NOMO-1 (cell line): ENCODE results near the gene SCAMP4.

ENCODE experiments used
- DNase-seq, 2 experiments: peaks; one replicate each; lab custom pipeline; 2025; ENCODE audit not compliant: unreplicated experiment in 2 of 2; lab: John Stamatoyannopoulos, UW

Gene SCAMP4, protein sequence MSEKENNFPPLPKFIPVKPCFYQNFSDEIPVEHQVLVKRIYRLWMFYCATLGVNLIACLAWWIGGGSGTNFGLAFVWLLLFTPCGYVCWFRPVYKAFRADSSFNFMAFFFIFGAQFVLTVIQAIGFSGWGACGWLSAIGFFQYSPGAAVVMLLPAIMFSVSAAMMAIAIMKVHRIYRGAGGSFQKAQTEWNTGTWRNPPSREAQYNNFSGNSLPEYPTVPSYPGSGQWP

DNA sequence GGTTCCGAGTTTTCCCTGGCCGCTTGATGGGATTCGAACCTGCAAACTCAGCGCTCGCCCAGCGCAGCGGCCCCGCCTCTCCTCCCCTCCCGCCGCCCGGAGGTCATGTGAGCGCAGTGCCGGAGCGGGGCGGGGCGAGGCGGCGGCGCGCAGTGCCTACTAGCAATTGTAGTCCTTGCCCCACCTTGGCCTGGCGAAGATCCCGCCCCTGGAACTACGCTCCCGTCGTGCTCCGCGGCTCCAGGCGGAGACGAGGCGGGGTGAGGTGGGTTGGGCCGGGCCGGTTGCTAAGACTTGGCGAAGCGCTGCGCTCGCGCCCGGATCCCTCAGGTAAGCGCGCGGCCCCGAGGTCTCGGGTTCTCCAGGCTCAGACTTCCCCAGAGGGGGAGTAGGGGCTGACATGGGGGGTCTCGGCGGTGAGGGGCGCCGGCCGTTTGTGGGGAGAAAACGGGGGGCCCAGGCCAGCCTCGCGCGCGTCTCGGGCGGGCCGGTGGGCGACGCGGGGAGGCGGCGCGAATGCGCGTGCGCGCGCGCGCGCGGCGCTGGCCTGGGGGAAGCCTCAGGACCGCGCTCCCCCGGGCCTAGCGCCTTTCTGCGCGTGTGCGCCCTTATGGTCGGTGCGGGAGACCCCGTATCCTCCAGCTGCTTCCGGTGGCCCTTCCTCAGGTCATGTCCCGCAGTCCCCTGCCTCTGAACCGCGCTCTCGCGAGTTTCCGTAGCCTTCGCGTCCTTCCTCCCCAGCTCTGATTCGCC is at the start of gene SCAMP4, which contains the start of gene ADAT3:
Gene SCAMP4, plus strand, starts transcription at position 290 of the 753 bp plus-strand sequence. CDS start 9,621 bp downstream, outside the sequence.
Gene ADAT3, plus strand, starts transcription at position 290 of the 753 bp plus-strand sequence. CDS start 6,649 bp downstream, outside the sequence.
- peak; percentile 99 for DNase-seq

DNA sequence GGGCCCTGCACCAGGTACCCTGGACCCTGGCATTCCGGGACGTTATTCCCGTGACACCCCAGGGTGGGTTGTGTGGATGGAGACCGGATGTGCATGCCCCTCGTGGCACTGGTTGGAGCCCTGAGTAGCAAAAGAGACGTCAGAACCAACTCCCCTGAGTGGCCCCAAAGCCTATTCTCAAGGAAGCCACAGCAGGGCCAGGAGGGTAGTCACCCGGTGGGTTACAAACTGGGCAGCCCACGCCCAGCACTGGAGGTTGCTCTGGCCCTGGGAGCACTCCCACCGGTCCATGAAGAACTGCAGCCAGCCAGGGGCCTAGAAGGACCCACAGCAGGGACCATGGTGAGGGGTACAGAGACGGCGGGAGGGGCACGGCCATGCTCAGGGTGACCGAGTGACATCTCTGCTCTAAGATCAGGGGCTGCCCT is 49.4 kb upstream of the SCAMP4 start:
- DNase-seq = peak in 1 of 2 experiments; percentile 27

DNA sequence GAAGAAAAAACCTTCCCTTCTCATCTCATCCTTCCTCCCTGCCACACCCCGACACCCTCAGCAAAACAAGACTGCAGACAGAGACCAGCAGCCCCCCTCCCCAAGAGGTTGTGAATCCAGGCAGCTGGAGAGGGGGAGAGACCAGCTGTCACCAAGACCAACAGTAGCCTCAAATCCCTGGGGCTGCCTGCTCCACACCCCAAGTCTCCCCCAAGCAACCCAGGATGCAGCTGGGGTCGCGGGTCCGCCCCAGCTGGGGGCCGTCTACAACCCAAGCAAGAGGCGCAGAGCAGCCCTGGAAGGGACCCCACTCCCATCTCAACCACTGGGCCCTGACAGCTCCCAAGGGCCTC is 48.9 kb upstream of the SCAMP4 start:
- DNase-seq = no peak

DNA sequence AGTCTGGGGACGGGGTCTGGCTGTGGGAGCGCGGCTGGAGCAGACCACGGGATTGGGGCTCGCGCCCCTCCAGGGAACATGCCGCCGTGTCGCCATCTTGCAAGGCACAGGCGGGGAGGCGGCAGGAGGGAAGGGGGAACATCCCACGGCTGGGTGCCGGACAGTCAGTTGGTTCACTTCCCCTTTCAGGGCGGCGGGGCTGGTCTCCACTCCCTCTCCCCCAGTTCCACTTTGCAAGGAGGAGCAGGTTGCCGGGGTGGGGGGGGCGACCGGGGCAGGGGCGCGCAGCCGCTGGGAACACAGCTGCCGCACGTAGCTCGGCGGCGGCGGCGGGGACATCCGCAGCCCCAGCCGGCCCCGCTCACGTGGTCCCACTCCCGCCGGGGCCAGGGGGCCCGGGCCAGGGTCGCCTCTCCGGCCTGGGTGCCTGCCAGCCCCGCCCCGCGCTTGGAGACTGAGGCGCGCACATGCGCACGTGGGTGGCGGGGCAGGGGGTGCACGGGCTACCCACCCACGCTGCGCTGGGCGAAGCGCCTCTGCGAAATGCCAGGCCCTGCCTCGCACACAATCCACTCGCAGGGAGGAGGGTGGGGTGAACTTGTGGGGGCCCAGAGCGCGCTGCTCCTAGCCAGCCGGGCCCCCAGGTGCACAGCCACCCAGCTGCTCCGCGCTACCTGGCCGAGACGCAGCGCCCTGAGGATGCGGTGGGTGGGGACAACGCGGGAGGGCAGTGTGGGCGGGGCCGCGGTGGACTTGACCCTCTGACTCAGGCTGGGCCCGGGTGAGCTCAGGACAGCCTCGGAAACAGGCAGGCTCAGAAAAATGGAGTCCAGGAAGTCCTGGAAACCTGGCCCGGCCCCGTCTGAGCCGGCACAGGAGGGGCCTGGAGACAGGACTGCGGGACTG is 48.2 kb upstream of the SCAMP4 start:
- peak; percentile 85 to 89 for DNase-seq

DNA sequence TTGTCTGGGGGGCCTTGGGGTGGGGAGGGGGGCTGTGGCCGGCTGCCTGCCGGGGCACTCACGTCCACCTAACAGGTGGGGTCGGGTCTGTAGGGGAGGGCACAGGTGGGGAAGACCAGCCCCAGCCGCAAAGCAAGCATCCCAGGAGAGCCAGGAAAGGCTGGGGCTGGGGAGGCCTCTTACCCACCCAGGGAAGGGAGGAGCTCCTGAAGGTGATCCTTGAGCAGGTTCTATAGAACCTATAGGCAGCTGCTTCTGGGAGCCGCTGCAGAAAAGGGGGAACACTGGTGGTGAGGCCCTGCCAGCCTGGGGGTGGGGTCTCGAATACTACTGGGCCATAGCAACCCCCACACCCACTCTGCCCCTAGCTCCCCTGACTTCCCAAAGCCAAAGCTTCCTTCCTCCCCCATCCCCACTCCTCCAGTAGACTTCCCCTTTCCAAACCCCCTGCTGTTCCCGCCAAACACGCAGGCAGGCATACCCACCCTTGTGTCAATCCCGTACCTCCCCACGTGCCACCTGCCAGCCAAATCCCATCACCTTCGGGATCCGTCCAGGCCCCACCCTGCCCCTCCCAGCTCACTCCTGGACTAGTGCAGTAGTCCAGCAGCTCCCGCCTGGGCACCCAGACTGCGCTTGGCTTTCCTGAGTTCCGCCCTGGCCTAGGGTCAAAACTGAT is 47.4 kb upstream of the SCAMP4 start:
- DNase-seq = no peak

DNA sequence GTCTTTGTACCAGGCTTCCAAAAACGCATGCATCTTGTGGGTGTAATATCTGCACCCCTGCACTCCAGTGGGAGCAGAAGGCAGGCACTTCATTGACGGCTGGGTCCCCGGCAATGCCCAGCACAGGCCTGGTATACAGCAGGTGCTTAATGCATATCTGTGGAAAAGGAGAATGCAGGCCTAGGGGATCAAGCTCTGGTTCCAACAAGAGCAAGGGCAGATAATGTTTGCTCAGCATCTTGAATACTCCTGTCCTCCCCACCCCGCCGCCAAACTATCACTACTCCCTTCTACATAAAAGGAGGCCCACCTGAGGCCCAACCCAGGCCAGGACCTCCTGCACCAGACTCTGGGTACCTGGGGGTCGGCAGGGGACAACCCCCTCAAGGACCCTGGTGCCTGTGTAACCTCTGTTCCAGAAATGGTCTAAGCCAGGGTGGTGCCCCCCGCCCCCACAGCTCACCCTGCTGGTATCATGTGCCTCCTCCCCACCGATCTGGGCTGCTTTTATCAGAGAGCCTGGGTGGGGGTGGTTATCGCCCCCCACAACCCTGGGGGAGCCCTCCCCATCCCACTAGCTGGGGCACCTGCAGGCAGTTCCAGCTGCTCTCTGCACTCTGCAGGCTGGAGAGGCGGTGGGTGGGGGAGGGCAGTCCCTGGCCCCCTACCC is 46.7 kb upstream of the SCAMP4 start:
- DNase-seq = no peak

DNA sequence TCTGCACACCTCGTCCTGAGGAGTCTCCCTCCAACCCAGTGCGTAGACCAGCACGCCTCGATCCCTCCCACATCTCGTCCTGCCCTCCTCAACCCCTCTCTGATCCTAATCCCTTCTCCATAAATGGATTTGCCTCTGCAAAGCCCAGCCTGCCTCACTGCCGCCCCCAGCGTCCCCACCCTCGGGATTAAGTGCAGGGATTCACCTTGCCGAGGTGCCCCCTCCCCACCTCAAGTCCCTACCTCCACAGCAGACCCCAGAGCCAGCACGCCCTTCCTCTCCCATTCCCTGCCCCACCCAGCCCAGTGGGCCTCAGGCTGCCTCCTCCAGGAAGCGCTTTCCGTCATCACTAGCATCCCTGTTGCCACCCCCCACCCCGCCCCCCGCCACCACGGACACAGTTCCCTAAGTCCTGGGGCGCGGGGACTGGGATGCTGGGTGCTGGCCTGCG is 45.8 kb upstream of the SCAMP4 start:
- no peak for DNase-seq

DNA sequence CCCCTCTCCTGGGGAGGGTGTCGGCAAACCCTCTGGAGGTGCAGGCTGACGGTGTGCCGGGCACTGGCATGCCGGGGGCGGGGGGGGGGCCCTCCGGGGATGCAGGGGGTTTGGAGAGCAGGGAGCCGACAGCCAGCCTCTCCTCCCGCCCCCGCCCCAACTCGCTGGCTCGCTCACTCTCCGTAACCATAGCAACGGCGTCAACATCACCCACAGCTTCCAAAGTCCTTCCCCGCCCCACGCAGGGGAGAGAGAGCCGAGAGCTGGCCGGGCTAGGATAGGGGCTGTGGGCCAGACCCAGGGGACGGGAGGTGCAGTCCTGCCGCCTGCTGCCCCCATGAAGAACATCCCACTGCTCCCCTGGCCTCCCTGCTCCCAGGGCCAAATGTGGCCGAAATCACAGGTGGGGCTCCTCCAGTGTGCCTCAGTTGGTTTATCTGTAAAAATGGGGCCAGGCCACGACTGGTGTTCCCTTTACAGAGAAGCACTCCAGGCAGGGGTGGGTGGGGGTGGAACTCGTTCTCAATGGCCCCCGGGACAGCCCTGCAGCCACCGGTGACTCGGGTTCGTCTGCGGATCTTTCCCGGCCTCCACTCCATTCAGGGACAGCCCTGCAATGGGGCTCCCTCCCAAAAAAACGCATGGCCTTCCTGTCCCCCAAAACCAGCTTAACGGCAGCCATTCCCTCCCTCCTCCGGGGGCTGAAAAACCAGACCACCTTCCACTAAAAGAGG is 45.0 kb upstream of the SCAMP4 start:
- DNase-seq = no peak

DNA sequence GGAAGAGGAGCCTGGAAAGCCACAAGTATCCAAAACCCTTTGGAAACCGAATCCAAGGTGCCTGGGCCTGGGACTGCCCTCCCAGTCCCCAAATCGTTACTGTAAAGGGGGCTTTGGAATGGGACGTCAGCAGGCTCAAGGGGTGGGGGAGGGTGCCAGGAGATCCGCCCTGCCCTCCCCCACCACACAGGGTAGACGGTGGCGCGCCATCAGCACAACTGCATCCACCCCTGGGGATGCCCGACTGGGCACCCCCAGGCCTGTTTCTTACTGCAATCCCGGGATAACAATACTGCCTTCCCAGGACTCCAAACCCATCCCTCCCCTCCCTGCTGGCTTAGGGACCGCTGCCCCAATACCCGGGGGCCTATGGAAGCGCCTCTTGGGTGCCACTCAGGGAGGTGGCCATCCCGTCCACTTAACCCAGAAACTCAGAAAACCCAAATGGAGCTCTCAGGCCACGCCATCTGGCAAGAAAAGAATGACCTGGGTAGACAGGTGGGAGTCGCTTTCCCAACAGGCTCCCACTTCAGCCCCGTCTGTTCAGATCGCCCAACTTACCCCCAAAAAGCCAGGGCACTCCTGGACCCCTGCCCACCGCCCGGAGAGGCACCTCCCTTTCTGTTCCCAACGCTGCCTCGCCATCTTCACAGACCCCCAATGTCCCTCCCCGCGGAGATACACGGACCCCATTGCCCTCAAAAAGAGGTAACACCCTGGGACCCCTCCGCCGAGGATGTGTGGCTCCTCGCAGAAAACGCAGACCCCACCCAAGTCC is 44.2 kb upstream of the SCAMP4 start:
- DNase-seq = no peak

DNA sequence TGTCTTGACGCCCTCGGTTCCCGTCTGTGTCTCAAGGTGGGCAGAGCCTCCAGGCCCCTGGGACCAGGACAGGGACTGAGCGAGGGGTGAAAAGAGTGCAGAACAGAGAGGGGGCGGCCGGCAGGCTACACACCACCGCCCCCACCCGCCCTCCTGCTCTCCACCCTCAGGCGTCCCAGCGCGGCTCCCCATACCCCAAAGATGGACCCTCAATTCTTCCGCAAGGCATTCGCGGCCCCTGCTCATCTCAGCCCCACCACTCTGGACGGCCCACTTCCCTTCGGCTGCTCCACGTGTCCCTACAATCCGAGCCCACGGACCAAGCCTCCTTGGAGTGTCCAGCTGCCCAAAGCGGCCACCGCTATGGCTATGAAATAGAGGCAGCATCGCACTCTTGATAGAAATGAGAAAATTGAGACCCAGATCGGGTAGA is 43.6 kb upstream of the SCAMP4 start:
- DNase-seq = no peak

DNA sequence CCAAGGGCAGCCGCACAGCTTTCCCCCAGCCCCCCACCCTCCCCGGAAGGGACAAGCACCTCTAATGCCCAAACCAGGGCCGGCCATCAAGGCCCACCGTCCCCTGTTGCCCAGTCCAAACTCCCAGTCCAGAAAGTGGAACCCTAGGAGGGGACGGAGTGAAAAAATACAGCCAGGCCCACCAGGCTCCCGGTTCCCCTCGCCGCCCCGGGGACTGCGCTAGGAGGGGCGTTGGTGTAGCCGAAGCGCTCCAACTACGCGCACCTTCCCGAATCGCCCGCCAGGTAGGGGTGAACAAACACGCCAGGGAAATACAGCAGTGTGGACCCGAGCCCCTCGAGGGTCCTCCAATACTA is 43.2 kb upstream of the SCAMP4 start:
- no peak for DNase-seq

DNA sequence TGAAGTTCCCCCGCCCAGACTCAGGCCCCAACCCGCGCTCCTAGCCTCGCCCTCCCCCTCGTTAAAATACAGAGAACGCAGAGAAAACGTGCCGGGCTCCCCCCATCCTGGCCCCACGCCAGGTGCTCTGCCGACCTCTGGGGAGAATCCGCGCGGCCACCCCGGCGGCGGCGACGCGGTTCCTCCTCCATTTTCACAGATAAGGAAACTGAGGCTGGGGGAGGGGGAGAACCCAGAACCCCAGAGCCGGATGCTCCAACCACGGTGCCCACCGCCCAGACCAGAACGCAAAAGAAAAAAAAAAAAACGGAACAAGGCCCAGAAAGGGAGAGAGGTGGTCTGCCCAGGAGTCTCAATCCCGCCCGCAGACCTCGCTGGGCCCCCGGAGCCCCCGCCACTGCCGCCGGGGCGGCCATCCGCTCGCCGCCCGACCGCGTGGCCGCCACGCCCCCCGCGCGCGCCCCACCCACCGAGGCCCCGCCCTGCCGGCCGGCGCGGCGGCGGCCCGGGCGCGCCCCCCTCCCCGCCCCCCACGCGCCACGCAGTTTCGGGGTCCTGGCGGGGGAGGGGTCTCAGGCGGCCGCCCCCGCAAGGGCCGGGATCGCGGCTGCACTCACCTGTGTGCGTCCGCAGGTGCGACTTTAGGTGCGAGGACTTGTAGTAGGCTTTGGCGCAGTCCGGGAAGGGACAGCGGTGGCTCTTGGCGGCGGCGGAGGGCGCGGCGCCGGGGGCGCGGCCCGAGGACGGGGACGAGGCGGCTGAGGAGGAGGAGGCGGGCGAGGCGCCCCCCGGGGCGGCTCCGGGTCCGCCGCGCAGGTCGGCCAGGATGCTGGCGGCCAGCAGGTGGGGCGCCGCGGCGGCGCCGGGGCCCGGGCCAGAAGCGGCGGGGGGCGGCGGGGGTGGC is 42.5 kb upstream of the SCAMP4 start:
- DNase-seq = no peak

DNA sequence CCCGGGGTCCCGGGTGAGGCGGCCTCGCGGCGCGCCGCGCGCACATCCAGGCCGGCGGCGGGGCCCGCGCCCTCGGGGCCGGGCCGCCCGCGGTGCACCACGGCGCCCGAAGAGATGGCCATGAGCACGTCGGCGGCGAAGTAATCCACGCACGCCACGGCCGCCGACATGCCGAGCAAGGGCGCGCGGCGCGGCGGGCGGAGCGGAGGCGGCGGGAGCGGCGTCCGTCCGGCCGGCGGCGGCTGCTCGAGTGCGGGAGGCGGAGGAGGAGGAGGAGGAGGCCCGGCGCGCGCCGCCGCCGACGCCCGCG is 41.9 kb upstream of the SCAMP4 start, which contains the start of gene KLF16:
Gene KLF16, minus strand, starts transcription at position 252 of the 310 bp plus-strand sequence. Its CDS starts 82 bp downstream, at position 170.
- no peak for DNase-seq

DNA sequence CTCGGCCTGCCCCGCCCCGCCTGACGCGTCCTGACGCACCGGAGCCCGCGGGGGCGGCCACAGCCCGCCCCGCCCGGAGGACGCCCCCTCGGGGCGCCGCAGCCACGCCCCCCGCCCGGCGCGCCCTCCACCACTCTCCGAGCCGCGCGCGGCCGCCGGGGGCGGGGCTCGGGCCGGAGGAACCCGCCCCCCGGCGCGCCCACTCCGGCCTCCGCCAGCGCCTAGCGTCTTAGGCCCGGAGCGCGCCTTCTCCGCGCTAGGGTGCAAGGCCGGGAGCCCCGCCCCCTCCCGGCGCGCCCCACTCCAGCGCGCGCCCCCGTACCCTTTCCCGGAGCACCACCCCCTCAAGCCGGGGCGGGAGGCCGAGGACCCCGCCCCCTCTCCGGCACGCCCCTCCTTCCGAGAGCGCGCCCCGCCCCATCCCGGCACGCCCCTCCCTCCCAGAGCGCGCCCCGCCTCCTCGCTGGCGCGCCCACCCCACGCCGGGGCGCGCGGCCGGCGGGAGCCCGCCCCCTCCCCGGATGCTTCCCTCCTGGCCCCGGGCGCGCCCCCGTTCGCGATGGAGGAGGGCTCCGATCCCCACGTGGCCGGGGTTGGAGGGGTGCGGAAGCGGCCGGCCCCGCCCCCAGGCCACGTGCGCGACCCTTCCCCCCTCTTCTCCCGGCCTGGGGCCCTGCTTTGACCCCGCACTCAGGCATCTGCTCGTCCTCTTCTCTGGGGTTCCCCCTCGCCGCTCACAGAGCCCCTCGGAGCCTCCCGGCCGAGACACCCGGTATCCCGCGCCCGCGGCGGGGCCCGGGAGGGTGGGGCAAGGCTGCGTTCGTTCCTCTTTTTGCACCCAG is 41.3 kb upstream of the SCAMP4 start:
- peak; percentile 89 to 95 for DNase-seq

DNA sequence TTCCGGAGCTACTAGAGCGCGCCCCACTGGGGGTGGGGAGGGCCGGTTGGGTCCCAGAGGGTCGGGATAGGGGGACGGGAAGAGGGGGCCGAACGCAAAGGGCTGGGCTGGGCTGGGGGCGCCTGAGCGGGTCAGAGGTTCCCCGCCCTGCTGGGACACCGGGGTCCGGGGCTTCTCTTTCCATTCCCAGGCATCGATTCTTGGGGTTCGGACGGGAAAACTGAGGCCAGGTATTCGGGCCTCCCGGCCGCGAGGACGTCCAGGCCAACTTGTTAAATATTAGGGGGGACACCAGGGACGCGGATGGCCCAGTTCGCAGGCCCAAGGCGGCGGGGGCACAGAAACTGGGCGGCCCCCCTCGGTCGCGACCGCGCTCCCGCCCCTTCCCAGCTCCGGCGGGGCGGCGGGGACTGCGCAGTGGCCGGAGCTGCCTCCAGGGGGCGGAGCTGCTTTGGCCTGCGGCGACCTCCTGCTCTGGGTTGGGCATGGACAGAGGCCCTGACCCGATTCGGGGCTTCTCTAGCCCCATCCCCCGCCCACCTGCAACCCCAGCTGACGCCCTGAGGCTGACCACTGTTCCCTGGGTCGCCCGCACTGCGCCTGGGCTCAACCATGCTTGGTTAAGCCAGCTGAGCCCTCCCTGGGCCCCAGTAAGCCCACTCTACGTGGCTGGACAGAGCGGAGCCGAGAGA is 40.6 kb upstream of the SCAMP4 start:
- DNase-seq = peak; percentile 66 to 74
